WERI-Rb-1 (cell line): ENCODE measurements around the gene CAMK2G.

Experiments
- DNase-seq: peaks from one replicate; pipeline ENCODE4 v3.0.0-alpha.2; 2020
- H3K27ac ChIP-seq: fragments of 250-450 bp; sonication (Bioruptor Pico); 2 replicates; pipeline ENCODE4 v1.5.1; 2020; ENCODE audit warnings: mild to moderate bottlenecking, moderate library complexity
- H3K27me3 ChIP-seq: fragments of 250-450 bp; sonication (Bioruptor Pico); 2 replicates; pipeline ENCODE4 v1.5.1; 2021; ENCODE audit warnings: mild to moderate bottlenecking, low read depth, moderate library complexity; ENCODE audit not compliant: insufficient read depth, severe bottlenecking
- H3K36me3 ChIP-seq: fragments of 250-450 bp; sonication (Bioruptor Pico); 2 replicates; pipeline ENCODE4 v1.5.1; 2020; ENCODE audit warnings: mild to moderate bottlenecking, moderate library complexity
- H3K4me3 ChIP-seq: 2 replicates; pipeline ENCODE4 v1.5.1; 2011; ENCODE audit warnings: low read depth, mild to moderate bottlenecking, control low read depth, low read length
- H3K9me3 ChIP-seq: fragments of 250-450 bp; sonication (Bioruptor Pico); 2 replicates; pipeline ENCODE4 v1.5.1; 2021; ENCODE audit warnings: mild to moderate bottlenecking, moderate library complexity; ENCODE audit not compliant: severe bottlenecking
- CTCF ChIP-seq: IDR thresholded peaks from 2 replicates; pipeline ENCODE4 v1.5.1; 2011; ENCODE audit warnings: low read depth, mild to moderate bottlenecking, control low read depth, inconsistent platforms, low read length

CAMK2G gene

GRCh38 chr10:73828161-73828560, 46.2 kb downstream of the CAMK2G start:
- no peak for TF ChIP-seq CTCF
- peaks cover 31% of the 10 kb centered on the region for H3K36me3 ChIP-seq
- H3K27me3 ChIP-seq = no peaks in the 10 kb centered on the region
- no peak overlapping the region for H3K4me3 ChIP-seq
- H3K27ac ChIP-seq = no peak overlapping the region; the same call in 1 of the 2 replicates
- no peak for DNase-seq
- no peaks in the 10 kb centered on the region for H3K9me3 ChIP-seq

- no peak for TF ChIP-seq CTCF
- Histone ChIP-seq H3K27ac (no peak overlapping the region; the same call in 1 of the 2 replicates), H3K27me3 (no peaks in the 10 kb centered on the region), H3K9me3 (no peaks in the 10 kb centered on the region), H3K4me3 (no peak overlapping the region), H3K36me3 (peaks cover 33% of the 10 kb centered on the region)
- no peak for DNase-seq
Observed at GRCh38 chr10:73827346-73828089, 46.8 kb downstream of the CAMK2G start.

DNA sequence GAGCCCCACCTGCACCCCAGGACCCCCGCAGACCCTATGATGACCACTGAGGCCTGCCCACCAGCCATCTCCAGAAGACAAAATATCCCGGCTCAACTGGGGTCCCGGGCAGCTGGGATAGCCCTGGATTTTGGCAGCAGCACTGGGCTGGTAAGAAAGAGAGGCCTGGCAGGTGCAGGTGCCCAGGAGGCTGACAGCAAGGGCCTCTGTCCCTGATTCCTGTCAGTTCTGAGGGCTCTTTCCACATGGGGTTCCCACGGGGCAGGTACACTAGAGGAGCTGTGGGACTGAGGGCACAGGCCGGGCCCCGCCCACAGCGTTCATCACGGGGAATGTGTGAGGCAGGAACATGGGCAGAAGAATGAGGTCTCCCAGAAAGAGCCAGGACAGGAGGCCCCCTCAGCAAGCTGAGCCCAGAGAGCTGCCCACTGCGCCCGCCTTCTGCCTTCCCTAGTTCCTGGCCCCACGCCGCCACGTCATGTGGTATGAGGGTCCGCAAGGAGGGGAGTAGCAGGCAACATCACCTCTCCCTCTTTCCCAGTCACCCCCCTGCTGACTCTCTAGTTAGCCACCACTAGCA, 50.1 kb downstream of the CAMK2G start:
- Histone ChIP-seq H3K27me3 (no peaks in the 10 kb centered on the region), H3K4me3 (no peak overlapping the region), H3K27ac (no peak overlapping the region), H3K36me3 (peaks cover 33% of the 10 kb centered on the region), H3K9me3 (no peaks in the 10 kb centered on the region)
- no peak for DNase-seq
- TF ChIP-seq CTCF = no peak

GRCh38 chr10:73823391-73823790, 51.0 kb downstream of the CAMK2G start:
- Histone ChIP-seq H3K27ac (no peak overlapping the region), H3K4me3 (no peak overlapping the region), H3K9me3 (no peaks in the 10 kb centered on the region), H3K27me3 (no peaks in the 10 kb centered on the region), H3K36me3 (peaks cover 33% of the 10 kb centered on the region)
- TF ChIP-seq CTCF = no peak
- no peak for DNase-seq

GRCh38 chr10:73819513-73820093, 54.8 kb downstream of the CAMK2G start:
- TF ChIP-seq CTCF = no peak
- Histone ChIP-seq H3K4me3 (no peak overlapping the region), H3K27ac (no peak overlapping the region), H3K9me3 (no peaks in the 10 kb centered on the region), H3K27me3 (no peaks in the 10 kb centered on the region), H3K36me3 (peaks cover 32% of the 10 kb centered on the region)
- no peak for DNase-seq
